IPS-15b (cell line): ENCODE measurements around the gene RAB11B.

Experiments used
- H3K27me3 ChIP-seq: one replicate; pipeline ENCODE4 v1.6.1; 2013; ENCODE audit warnings: low read length; ENCODE audit not compliant: control insufficient read depth, insufficient read depth
- H3K36me3 ChIP-seq: one replicate; pipeline ENCODE4 v1.6.1; 2013; ENCODE audit warnings: low read length; ENCODE audit not compliant: control insufficient read depth, insufficient read depth
- H3K4me1 ChIP-seq: one replicate; pipeline ENCODE4 v1.6.1; 2013; ENCODE audit warnings: mild to moderate bottlenecking, low read length; ENCODE audit not compliant: control insufficient read depth, insufficient read depth
- H3K4me3 ChIP-seq: one replicate; pipeline ENCODE4 v1.5.1; 2013; ENCODE audit warnings: low read depth, low read length
- H3K9ac ChIP-seq: one replicate; pipeline ENCODE4 v1.6.1; 2013; ENCODE audit warnings: low read depth, mild to moderate bottlenecking, low read length
- H3K9me3 ChIP-seq: one replicate; pipeline ENCODE4 v1.6.1; 2013; ENCODE audit warnings: mild to moderate bottlenecking, low read length; ENCODE audit not compliant: control insufficient read depth, insufficient read depth

The RAB11B gene

DNA sequence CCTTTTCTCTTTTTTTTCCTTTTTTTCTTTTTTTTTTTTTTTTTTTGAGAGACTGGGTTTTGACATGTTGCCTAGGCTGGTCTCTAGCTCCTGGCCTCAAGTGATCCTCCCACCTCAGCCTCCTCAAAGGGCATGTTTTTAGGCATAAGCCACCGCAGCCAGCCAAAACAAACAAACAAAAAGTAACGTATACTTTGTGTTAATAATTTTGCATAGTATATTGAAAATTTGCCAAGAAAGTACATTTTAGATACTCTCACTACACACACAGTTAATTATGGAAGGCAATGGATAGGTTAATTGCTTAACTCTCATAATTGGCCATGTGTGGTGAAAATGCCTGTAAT lies 1.6 kb upstream of the RAB11B start:
- H3K9me3 ChIP-seq = no peaks in the 10 kb centered on the region
- no peak overlapping the region for H3K4me3 ChIP-seq
- H3K27me3 ChIP-seq = no peaks in the 10 kb centered on the region
- H3K4me1 ChIP-seq = no peaks in the 10 kb centered on the region
- no peak overlapping the region for H3K9ac ChIP-seq
- no peaks in the 10 kb centered on the region for H3K36me3 ChIP-seq

DNA sequence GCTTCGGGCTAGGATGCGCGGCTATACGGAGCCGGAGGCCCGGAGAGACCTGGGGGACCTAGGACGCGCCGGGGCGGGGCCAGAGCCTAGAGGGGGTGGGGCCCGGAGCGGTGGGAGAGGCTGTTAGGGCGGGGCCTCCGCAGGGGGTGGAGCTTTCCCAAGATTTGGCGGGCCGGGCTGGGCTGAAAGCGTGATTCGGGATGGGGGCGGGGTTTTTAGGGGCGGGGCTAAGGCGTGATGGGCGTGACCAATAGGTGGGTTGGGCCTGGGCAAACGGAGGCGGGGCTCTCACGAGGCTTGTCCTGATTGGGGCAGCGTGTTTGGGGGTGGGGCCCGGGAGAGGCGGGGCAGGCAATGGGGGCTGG lies 439 bp downstream of the RAB11B start:
- Histone ChIP-seq H3K9ac (peak overlapping the region; percentile 97), H3K4me3 (peak overlapping the region; percentile 81), H3K9me3 (no peaks in the 10 kb centered on the region), H3K4me1 (no peaks in the 10 kb centered on the region), H3K36me3 (no peaks in the 10 kb centered on the region), H3K27me3 (no peaks in the 10 kb centered on the region)

DNA sequence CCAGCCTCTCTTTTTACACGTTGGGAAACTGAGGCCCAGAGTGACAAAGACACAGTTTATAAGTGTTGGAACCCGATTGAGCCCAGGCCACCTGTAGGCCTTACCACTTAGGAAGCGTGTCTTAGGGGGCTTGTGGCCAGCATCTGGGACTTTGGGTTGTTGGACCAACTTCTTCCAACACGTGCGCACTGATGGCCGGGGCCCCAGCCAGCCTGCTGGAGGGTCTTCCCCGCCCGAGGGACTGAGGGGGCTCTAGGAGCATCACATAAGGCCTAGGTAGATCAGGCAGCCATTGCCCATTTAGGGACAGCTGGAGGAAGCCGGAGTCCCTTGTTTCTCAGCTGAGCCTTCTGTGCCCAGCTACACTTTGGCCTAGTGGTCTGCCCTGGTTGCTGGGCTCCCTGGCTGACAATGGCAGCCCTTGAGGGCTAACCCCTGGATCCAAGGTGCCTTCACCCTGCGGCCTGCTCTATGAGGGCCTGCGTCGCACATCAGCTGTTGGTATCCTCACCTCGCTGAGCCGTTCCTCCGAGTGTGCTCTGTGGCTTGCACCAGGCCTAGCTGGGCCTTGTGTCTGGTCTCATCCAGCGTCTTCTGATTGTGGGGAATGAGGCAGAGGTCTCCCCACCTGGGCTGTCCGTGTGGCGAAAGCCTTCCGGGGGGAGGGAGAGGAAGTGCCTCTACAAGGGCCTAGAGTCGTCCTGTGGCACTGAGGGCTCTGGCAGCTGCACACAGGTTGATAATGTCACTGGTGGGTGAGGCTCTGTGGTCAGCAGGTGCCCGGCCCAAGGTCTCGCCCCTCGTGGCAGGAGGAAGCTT lies 1.2 kb downstream of the RAB11B start:
- H3K4me1 ChIP-seq = no peaks in the 10 kb centered on the region
- peak overlapping the region; percentile 33 for H3K4me3 ChIP-seq
- peak overlapping the region; percentile 32 for H3K9ac ChIP-seq
- H3K27me3 ChIP-seq = no peaks in the 10 kb centered on the region
- no peaks in the 10 kb centered on the region for H3K36me3 ChIP-seq
- no peaks in the 10 kb centered on the region for H3K9me3 ChIP-seq

DNA sequence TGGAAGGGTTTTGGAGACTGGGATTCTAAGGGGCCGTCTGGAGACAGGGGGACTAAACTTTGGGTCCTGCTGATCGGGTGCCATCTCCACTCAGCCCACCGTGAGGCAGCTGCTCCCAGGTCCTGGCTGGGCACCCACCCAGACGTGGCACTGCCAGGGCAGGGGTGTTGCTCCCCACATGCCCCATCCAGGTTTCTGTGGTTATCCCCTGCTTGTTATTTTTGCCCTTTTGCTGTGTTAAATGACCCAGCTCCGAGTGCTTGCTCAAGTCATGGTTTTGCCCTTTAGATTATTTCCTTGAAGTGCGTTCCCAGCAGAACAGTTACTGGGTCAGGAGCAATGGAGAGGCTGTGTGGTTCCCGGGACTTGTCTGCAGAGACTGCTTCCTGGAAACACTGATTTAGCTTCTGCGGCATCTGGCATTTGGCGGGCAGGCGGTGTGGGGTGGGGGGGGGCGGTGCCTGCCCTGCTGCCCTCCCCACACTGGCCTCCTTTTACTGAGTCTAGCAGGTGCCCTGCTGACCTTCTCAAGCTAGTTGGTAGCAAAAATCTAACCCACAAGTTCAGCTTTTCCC lies 1.9 kb downstream of the RAB11B start:
- no peak overlapping the region for H3K9ac ChIP-seq
- H3K9me3 ChIP-seq = no peaks in the 10 kb centered on the region
- no peak overlapping the region for H3K4me3 ChIP-seq
- H3K27me3 ChIP-seq = no peaks in the 10 kb centered on the region
- H3K4me1 ChIP-seq = peaks cover 4% of the 10 kb centered on the region
- H3K36me3 ChIP-seq = no peaks in the 10 kb centered on the region

DNA sequence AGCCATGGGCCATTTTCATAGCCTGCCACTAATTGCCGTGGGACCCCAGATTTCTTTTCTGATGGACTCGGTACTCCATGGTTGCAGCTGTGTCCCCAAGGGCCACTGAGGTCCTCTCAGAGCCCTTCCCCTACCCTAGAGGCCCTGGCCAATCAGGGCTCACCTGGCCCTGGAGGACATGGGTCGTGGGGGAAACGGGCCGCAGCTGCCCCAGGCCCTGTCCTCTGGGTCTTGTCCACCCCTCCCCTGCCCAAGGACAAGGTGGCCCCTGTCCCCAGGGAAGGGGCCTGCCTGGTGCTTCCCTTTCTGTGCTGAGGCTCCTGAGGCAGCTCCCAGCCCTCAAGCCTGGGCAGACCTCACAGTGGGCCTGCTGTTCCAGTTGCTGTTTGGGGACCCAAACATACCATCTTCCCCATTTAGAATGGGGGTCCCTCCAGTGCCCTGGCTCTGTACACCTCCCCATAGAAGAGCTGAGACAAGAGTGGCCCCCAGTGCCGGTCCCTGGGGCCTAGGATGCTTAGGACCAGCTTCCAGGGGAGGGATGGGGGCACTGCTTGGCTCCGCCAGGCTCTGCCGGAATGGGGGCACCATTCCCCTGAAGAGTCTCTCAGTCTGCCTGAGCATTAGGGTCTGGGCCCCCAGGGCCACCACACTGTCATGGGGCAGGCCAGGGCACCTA lies 3.2 kb downstream of the RAB11B start:
- Histone ChIP-seq H3K4me1 (peaks cover 4% of the 10 kb centered on the region), H3K9ac (no peak overlapping the region)

DNA sequence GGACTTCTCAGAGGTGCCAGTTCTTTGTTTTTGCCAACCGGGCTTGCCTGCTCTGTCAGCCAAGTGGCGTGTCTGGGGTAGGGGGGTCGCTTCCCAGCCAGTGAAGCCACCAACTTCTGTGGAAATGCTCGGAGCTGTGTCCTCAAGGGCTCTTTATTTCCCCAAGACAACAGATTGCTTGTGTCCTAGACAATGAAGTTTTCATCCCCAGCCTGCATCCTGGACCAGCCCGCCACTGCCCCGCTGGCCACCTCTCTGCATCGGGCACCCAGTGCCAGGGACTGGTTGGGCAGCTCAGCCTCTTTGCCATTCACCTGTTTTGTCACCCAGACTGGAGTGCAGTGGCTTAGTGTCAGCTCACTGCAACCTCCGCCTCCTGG lies 3.7 kb downstream of the RAB11B start:
- H3K9me3 ChIP-seq = no peaks in the 10 kb centered on the region
- H3K4me3 ChIP-seq = no peak overlapping the region
- no peak overlapping the region for H3K9ac ChIP-seq
- H3K27me3 ChIP-seq = no peaks in the 10 kb centered on the region
- H3K36me3 ChIP-seq = no peaks in the 10 kb centered on the region
- peaks cover 4% of the 10 kb centered on the region for H3K4me1 ChIP-seq

More for the DNA sequence above, 3.2 kb downstream of the RAB11B start:
- H3K4me3 ChIP-seq = no peak overlapping the region
- H3K9me3 ChIP-seq = no peaks in the 10 kb centered on the region
- no peaks in the 10 kb centered on the region for H3K27me3 ChIP-seq
- no peaks in the 10 kb centered on the region for H3K36me3 ChIP-seq

DNA sequence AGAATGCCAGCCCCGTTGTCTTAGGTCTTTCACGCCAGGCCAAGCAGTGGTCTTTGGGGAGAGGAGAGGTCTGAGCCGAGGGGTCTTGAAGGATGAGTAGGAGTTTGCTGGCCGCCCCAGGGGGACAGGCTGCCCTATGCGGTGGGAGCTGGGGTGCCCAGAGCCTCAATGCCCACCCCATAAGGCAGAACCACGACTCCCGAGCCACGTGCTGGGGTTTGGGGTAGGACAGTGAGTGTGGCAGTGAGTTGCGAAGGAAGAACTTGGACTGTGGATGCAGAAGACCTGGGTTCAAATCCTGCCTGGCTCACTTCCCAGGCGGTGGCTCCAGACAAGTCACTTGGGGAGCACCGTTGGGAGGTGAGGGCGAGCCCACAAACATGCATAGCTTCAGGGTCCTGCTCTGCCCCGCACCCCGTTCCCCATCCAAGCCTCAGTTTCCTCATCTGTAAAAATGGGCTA lies 5.5 kb downstream of the RAB11B start:
- no peaks in the 10 kb centered on the region for H3K36me3 ChIP-seq
- H3K27me3 ChIP-seq = no peaks in the 10 kb centered on the region
- no peak overlapping the region for H3K4me3 ChIP-seq
- no peaks in the 10 kb centered on the region for H3K9me3 ChIP-seq
- peaks cover 4% of the 10 kb centered on the region for H3K4me1 ChIP-seq
- H3K9ac ChIP-seq = no peak overlapping the region

DNA sequence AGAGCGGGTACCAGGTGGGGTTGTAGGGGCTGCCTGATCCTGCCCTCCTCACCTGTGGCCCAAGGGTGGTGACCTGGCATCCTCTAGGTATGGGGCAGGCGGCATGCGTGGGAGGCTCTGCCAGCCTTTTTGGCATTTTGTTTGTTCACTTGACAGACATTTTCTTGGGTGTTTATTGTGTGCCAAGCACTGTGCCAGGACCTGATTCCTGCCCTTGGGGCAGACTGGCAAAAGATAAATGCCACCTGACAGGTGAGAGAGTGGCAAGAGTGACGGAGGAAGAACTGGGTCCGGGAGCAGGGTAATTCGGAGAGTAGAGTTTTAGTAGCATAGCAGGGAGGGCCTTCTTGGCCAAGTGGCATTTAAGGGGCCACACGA lies 6.0 kb downstream of the RAB11B start:
- Histone ChIP-seq H3K9me3 (no peaks in the 10 kb centered on the region), H3K27me3 (no peaks in the 10 kb centered on the region), H3K4me1 (peaks cover 4% of the 10 kb centered on the region), H3K36me3 (no peaks in the 10 kb centered on the region), H3K9ac (no peak overlapping the region), H3K4me3 (no peak overlapping the region)

DNA sequence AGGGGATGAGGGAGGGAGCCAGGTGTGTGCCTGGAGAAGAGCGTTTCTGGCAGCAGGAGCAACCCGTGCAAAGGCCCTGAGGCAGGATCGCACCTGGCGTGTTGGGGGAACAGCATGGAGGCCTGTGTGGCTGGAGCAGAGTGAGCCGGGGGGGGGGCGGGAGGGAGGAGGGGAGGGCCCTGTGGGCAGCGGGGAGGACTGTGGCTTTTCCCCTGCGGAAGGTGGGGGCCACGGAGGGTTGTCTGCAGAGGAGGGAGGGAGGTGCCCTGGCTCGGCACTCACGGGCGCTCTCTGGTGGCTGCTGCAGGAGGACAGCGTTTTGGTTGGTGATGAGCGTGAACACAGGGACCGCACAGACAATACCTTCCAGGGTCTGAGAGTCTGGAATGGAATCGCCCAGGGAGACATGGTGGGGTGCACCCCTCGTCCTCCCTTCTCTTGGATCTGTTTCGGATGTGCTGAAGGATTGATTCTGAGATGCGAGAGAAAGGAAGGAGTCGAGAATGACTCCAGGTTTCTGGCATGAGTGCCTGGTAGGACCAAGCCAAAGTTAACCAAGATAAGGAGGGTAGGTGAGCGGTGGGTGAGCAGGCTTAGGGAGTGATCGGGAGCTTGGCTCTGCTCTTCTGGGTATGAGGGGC lies 6.5 kb downstream of the RAB11B start:
- Histone ChIP-seq H3K4me1 (peaks cover 4% of the 10 kb centered on the region), H3K9me3 (no peaks in the 10 kb centered on the region), H3K4me3 (no peak overlapping the region), H3K27me3 (no peaks in the 10 kb centered on the region), H3K36me3 (peaks cover under 1% of the 10 kb centered on the region), H3K9ac (no peak overlapping the region)

DNA sequence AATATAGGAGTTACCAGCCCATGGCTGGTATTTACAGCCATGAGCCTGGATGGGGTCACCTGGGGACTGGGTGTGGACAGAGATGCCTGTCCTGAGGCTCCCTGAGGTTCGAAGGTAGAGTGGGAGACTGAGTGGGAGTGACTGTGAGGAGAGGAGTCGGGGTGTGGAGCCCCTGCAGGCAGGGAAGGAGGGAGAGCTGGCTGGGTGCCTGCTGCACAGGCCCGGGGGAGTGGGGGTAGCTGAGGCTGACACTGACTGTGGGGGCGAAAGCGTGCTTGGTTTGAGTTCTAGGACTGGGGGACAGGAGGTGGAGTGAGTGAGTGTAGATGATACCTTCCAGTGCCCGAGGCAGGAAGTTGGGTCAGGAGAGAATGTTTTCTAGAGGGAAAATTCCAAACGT lies 7.1 kb downstream of the RAB11B start:
- H3K9ac ChIP-seq = peak overlapping the region; percentile 13
- no peak overlapping the region for H3K4me3 ChIP-seq
- H3K36me3 ChIP-seq = peaks cover 5% of the 10 kb centered on the region
- no peaks in the 10 kb centered on the region for H3K27me3 ChIP-seq
- H3K9me3 ChIP-seq = no peaks in the 10 kb centered on the region
- H3K4me1 ChIP-seq = peaks cover 4% of the 10 kb centered on the region

DNA sequence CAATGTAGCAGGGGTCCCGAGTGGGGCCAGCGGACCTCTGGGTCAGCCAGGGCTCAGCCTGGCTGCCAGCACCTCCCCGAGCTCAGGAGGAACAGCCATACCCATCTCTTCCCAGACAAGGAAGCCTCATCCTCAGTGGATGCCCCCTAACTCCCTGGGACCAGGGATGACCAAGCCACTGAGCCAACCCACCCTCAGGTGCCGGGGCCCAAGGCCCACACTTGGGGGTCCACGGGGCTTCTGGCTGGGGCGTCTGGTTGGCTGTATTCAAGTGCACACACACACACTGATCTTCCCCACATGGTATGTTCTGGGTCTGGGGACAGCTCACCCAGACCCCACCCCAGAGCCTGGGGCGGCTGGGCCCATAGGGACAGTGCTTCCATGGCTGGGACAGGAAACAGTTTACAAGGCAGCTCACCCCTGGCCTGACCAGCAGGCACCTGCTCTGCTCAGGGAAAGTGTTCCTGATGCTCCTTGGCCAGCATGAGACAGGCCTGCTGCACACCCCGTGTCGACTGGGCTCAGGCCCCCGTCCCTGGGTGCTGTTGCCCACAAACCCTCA lies 7.7 kb downstream of the RAB11B start:
- H3K9ac ChIP-seq = no peak overlapping the region
- no peak overlapping the region for H3K4me3 ChIP-seq
- H3K27me3 ChIP-seq = no peaks in the 10 kb centered on the region
- peaks cover 4% of the 10 kb centered on the region for H3K4me1 ChIP-seq
- H3K9me3 ChIP-seq = no peaks in the 10 kb centered on the region
- H3K36me3 ChIP-seq = peaks cover 5% of the 10 kb centered on the region
